Iris pigment epithelial cell (primary cell): Measurements from ENCODE around the gene KRT222.

ENCODE experiments used
- DNase-seq: peaks from one replicate; pipeline ENCODE4 v3.0.0-alpha.2; 2011; ENCODE audit warnings: low read depth

Gene KRT222

GRCh38 chr17:40615068-40615840, 49.7 kb downstream of the KRT222 start:
- peak; percentile 33 for DNase-seq

GRCh38 chr17:40614431-40615067, 50.4 kb downstream of the KRT222 start:
- no peak for DNase-seq

GRCh38 chr17:40613467-40614154, 51.4 kb downstream of the KRT222 start:
- no peak for DNase-seq

GRCh38 chr17:40612599-40613244, 52.3 kb downstream of the KRT222 start:
- DNase-seq = no peak

- no peak for DNase-seq
These were observed 53.0 kb downstream of the KRT222 start for GRCh38 chr17:40611840-40612474.

GRCh38 chr17:40610359-40610758, 54.6 kb downstream of the KRT222 start:
- DNase-seq = no peak

GRCh38 chr17:40608061-40608581, 56.9 kb downstream of the KRT222 start:
- DNase-seq = no peak

- DNase-seq = no peak
These were observed 57.3 kb downstream of the KRT222 start for GRCh38 chr17:40607641-40608040.

- no peak for DNase-seq
These were observed 58.2 kb downstream of the KRT222 start for GRCh38 chr17:40606548-40607353.

- no peak for DNase-seq
These were observed 59.7 kb downstream of the KRT222 start for GRCh38 chr17:40605306-40605705.
